Heart left ventricle (tissue), 16 donors: ENCODE measurements around the gene FKBP4. TPM values are rescaled to one million over a fixed set of nuclear protein-coding genes. Genes with fewer than 3 reads are reported as not detected.

Experiments used
- ATAC-seq, 4 donors: fragments of 200-7000 bp; cut with Tn5 transposase; one replicate each; pipeline ENCODE4 v1.9.1; 2020 to 2022; ENCODE audit warnings: moderate library complexity in 4 of 4, mild to moderate bottlenecking in 3 of 4, moderate number of reproducible peaks in 1 of 4
- DNase-seq, 5 donors: peaks; one replicate each; pipeline ENCODE4 v3.0.0-alpha.2; 2020
- H3K27ac ChIP-seq, 12 donors: fragments of 200-600 bp; sonication (generic) in 4 of 12; one replicate each; pipeline versions ENCODE4 v1.5.0 to v1.8.0; 2016 to 2022; ENCODE audit warnings: mild to moderate bottlenecking in 2 of 12
- H3K27me3 ChIP-seq, 9 donors: fragments of 200-600 bp; sonication (generic) in 2 of 9; one replicate each; pipeline versions ENCODE4 v1.5.1 to v1.8.0; 2016 to 2022; ENCODE audit warnings: mild to moderate bottlenecking in 3 of 9
- H3K36me3 ChIP-seq, 9 donors: fragments of 200-600 bp; sonication (generic) in 2 of 9; one replicate each; pipeline versions ENCODE4 v1.5.0 to v1.8.0; 2018 to 2022; ENCODE audit warnings: mild to moderate bottlenecking in 2 of 9
- H3K4me1 ChIP-seq, 12 donors: fragments of 200-600 bp; sonication (generic) in 4 of 12; one replicate each; pipeline versions ENCODE4 v1.5.0 to v1.8.0; 2016 to 2022; ENCODE audit warnings: mild to moderate bottlenecking in 3 of 12
- H3K4me3 ChIP-seq, 12 donors: fragments of 200-600 bp; sonication (generic) in 4 of 12; one replicate each; pipeline versions ENCODE4 v1.5.0 to v1.8.0; 2017 to 2022; ENCODE audit warnings: mild to moderate bottlenecking in 9 of 12, moderate library complexity in 4 of 12
- H3K9me3 ChIP-seq, 12 donors: fragments of 200-600 bp; sonication (generic) in 4 of 12; one replicate each; pipeline versions ENCODE4 v1.5.0 to v1.8.0; 2016 to 2022; ENCODE audit warnings: mild to moderate bottlenecking in 1 of 12
- POLR2A ChIP-seq, 2 donors: fragments of 450-650 bp; IDR thresholded peaks; one replicate each; pipeline ENCODE4 v1.6.1; 2017; ENCODE audit warnings: antibody characterized with exemption in 2 of 2, mild to moderate bottlenecking in 2 of 2, moderate library complexity in 2 of 2
- WGBS, 4 donors: extraction: QIAGEN DNeasy Blood & Tissue Kit in 2 of 4; methylation state at CpG; one replicate each; pipeline versions ENCODE4 v1.1.5 to v1.1.7; 2013 to 2018; 5-methylcytosine and 5-hydroxymethylcytosine counted together
- intact Hi-C, 10 donors: fragments of 100-400 bp; cut with DNase I; formaldehyde crosslinking; loops; one replicate each; pipeline versions ENCODE4 v1.11.1 to v1.14.2; 2022
- polyA plus RNA-seq, 2 donors: library from polyadenylated mRNA; stranded (reverse); fragments of 200-250 nt; gene quantifications; one replicate each; pipeline ENCODE4 v1.2.3, GENCODE V29; 2013
- total RNA-seq, 9 donors: library from RNA; depleted of rRNA in 2 of 9; stranded (reverse); fragments of >200 nt in 2 of 9; fragmentation: NEBNext Ultra II Directional in 3 of 9; extraction: Animal tissue kit (Norgen Biotek cat#: 25700) in 3 of 9; gene quantifications; one replicate each; pipeline versions ENCODE4 v1.1.0 to v1.2.4, GENCODE V29; 2016 to 2023
- TF ChIP-seq, protein P1 (sequence below), 12 donors: fragments of 200-600 bp; sonication (generic) in 4 of 12; IDR thresholded peaks; one replicate each; pipeline versions ENCODE4 v1.5.0 to v1.8.0; 2018 to 2022; ENCODE audit warnings: antibody characterized with exemption in 12 of 12, mild to moderate bottlenecking in 5 of 12
- donor health status: ischemic (EF 13 %, LVEDD 7.1; RV severe dilation, severe dysfunction).
- donor health status: healthy with polysubstance abuse.
- donor health status: DM: no; HTN: yes; CAD: no.
- donor health status: DM: no; HTN: no; CAD: no.
- donor health status: ischemic (EF 25% LVEDD 6.9; RV normal size, moderate dysfunction).
- donor health status: ischemic (EF 25% LVEDD 5.7; RV mildly dilated, moderate dysfunction).
- donor health status: healthy.
- donor health status: DM: yes; HTN: yes; CAD: no.
- donor health status: ischemic (EF 35%, LVEDD 5.7; RV mildly dilated, moderate dysfunction).
- donor health status: nonischemic (EF 11% LVEDD 7.7; RV severe dilation, severe dysfunction).
- donor health status: DM: yes; HTN: yes; CAD: no.
- donor health status: PGD.
- donor health status: ischemic (EF 29% LVEDD 5.4; RV normal size, mild dysfunction).
- donor health status: nonischemic (EF 23%, LVEDD 6.1; RV moderate dilation, normal function).

FKBP4 gene
- total and polyA plus RNA-seq, 11 donors: 25.4 to 84.9 (median 44.0) TPM

DNA sequence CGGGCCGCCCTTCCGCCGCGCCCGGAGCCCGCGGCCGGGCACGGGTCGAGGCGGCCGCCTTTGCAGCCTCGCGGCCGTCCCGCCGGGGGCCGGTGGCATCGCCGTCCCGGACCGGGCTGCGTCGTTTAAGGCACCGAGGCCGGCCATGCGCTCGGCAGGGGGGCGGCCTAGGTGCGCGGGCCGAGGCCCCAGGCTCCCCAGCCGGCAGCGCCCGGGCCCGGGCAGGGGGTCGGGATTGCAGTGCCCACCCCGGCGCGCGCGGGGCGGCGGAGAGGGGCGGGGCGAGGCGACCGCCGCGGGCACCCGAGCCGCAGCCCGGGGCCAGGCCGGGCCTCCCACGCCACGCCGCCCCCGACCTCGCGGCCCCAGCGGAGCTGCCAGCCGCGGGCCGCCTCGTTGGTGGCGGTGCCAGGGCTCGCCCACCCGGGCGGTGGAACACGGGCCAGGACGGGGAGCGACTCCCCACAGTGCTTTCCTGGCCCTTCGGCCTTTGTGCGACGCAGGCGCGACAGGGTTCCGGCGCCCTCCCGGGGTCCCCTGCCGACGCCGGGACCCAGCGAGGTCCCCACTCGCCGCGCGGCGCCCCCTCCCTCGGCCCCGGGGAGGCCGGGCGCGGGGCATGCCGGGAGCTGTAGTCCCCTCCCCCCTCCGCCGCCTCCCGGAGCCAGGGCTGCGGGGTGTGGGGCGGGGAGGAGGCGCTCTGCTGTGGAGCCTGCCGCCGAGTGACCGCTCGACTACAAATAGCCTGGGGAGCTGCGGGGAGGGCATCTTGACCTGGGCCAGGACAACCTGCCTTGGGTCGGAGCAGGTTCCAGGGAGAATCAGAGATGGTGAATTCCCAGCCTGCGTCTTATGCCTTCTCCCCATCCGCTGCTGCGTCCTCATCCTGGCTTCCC lies 769 bp downstream of the FKBP4 start:
- peak; percentile 87 to 91 (median 89) for DNase-seq
- peak overlapping the region in 11 of 12 donors; percentile 68 to 89 (median 81) for H3K27ac ChIP-seq
- peaks cover 0 to 37% (median 30%) of the 10 kb centered on the region in 9 donors for H3K36me3 ChIP-seq
- peak; percentile 86 to 92 (median 89) for ATAC-seq
- peaks cover 0 to 49% (median 27%) of the 10 kb centered on the region in 12 donors for H3K4me1 ChIP-seq
- H3K4me3 ChIP-seq: peak overlapping the region; percentile 71 to 95 (median 86)
- 0 to 1% (median 0%) methylated on average over 10 to 111 of the region's 111 CpGs for WGBS, 4 donors
- intact Hi-C loops: loop anchor here in 3 of 10 donors (2.0 kb wide), 1 partner anchor 17 kb away; the partner anchor contains the start of gene ITFG2 (in 3 of the 3)
- H3K9me3 ChIP-seq: no peaks in the 10 kb centered on the region
- H3K27me3 ChIP-seq: peaks cover 0 to 4% (median 0%) of the 10 kb centered on the region in 9 donors
- TF ChIP-seq POLR2A (IDR thresholded peaks at IDR 0.05): peak in 1 of 2 donors; percentile 63
- TF ChIP-seq, protein P1, sequence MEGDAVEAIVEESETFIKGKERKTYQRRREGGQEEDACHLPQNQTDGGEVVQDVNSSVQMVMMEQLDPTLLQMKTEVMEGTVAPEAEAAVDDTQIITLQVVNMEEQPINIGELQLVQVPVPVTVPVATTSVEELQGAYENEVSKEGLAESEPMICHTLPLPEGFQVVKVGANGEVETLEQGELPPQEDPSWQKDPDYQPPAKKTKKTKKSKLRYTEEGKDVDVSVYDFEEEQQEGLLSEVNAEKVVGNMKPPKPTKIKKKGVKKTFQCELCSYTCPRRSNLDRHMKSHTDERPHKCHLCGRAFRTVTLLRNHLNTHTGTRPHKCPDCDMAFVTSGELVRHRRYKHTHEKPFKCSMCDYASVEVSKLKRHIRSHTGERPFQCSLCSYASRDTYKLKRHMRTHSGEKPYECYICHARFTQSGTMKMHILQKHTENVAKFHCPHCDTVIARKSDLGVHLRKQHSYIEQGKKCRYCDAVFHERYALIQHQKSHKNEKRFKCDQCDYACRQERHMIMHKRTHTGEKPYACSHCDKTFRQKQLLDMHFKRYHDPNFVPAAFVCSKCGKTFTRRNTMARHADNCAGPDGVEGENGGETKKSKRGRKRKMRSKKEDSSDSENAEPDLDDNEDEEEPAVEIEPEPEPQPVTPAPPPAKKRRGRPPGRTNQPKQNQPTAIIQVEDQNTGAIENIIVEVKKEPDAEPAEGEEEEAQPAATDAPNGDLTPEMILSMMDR (IDR thresholded peaks at IDR 0.05): peak in 1 of 12 donors; percentile 17

DNA sequence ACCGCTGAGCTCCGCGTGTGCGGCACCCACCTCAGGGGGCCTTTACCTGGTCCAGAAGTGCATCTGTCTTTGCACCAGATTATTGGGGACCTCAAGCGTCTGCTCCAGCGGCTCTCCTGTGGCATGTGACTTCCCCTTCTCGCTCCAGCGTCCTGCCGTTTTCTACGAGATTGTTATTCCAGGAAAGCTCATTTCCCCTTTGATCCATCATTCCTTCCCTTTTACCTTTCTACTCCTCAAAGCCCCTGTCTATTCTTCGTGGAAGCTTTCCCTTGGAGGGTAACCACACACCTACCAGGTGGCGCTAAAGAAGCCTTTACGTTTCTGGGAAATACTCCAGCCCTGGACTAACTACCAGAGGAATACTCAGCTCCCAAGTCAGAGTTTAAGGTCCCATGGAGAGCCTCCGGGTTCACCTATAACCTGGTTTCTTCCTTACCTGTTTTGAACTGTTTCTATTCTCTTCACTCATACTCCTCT lies 1.5 kb downstream of the FKBP4 start:
- peak overlapping the region in 10 of 12 donors; percentile 63 to 89 (median 81) for H3K27ac ChIP-seq
- H3K9me3 ChIP-seq: no peaks in the 10 kb centered on the region
- DNase-seq: no peak
- peaks cover 0 to 4% (median 0%) of the 10 kb centered on the region in 9 donors for H3K27me3 ChIP-seq
- H3K4me3 ChIP-seq: peak overlapping the region; percentile 71 to 95 (median 86)
- 9 to 13% (median 10%) methylated on average over 14 of the region's 14 CpGs for WGBS, 4 donors
- H3K36me3 ChIP-seq: peaks cover 0 to 44% (median 36%) of the 10 kb centered on the region in 9 donors
- intact Hi-C loops: loop anchor here in 1 of 10 donors (2.0 kb wide), 1 partner anchor 17 kb away; the partner anchor contains the start of gene ITFG2
- TF ChIP-seq POLR2A (IDR thresholded peaks at IDR 0.05): no peak
- TF ChIP-seq, protein P1 (IDR thresholded peaks at IDR 0.05): no peak
- no peak for ATAC-seq
- H3K4me1 ChIP-seq: peaks cover 0 to 56% (median 31%) of the 10 kb centered on the region in 12 donors

DNA sequence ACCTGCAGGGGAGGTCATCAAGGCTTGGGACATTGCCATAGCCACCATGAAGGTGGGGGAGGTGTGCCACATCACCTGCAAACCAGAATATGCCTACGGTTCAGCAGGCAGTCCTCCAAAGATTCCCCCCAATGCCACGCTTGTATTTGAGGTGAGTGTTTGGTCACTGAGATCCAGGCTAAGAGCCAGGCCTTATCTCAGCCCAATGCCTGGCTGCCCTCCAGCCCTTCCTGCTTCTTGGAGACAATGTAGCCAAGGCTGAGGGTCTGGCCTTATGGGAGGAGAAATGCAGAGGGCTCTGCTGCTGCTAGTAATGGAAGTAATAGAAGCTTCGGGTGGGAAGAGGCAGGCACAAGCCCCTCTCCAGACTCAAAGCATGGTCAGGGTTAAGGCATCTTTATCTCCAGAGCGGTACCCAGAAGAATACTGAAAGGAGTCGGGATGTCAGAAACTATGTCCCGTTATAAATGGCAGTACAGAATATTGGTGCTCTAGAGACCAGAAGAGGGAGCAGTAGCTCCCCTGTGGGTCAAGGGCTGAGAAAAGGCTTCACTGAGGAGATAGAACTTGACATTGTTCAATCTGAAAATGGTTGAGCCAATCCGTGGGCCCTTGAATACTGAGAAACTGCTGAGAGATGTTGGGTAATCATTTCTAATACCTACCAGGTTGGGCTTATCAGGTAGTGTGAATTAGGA lies 3.1 kb downstream of the FKBP4 start:
- Histone ChIP-seq H3K27ac (peak overlapping the region in 3 of 12 donors; percentile 1 to 39 (median 18)), H3K27me3 (peaks cover 0 to 4% (median 0%) of the 10 kb centered on the region in 9 donors), H3K36me3 (peaks cover 0 to 60% (median 53%) of the 10 kb centered on the region in 9 donors), H3K9me3 (no peaks in the 10 kb centered on the region), H3K4me3 (no peak overlapping the region), H3K4me1 (peaks cover 0 to 58% (median 32%) of the 10 kb centered on the region in 12 donors)
- intact Hi-C loops: loop anchor here in 1 of 10 donors (2.0 kb wide), 1 partner anchor 15 kb away; the partner anchor contains the start of gene ITFG2
- WGBS, 4 donors: 43 to 58% (median 49%) methylated on average over 6 to 7 of the region's 7 CpGs
- no peak for ATAC-seq
- peak in 4 of 5 donors; percentile 58 to 63 (median 61) for DNase-seq
- TF ChIP-seq, protein P1 (IDR thresholded peaks at IDR 0.05): peak in 3 of 12 donors; percentile 17 to 41 (median 35)
- TF ChIP-seq POLR2A (IDR thresholded peaks at IDR 0.05): no peak
